Stimulated activated naive CD8-positive, alpha-beta T cell treated with anti-CD3 and anti-CD28 coated beads, Interleukin-15, Interleukin-2, amounts not matched to agents 100 ng/mL and 50 ng/mL, for 24 hours (primary cell): ENCODE measurements around the gene KPRP.

Experiments used
- H3K27ac Mint-ChIP-seq: one replicate; pipeline ENCODE4 v1.8.0; 2021; ENCODE audit warnings: mild to moderate bottlenecking, mixed read lengths
- H3K27me3 Mint-ChIP-seq: one replicate; pipeline ENCODE4 v1.8.0; 2021; ENCODE audit warnings: mixed read lengths
- H3K36me3 Mint-ChIP-seq: one replicate; pipeline ENCODE4 v1.8.0; 2021; ENCODE audit warnings: low read depth, mixed read lengths
- H3K4me1 Mint-ChIP-seq: one replicate; pipeline ENCODE4 v1.8.0; 2021; ENCODE audit warnings: low read depth, mixed read lengths
- H3K4me3 Mint-ChIP-seq: one replicate; pipeline ENCODE4 v1.8.0; 2021; ENCODE audit warnings: mild to moderate bottlenecking, mixed read lengths
- H3K9me3 Mint-ChIP-seq: one replicate; pipeline ENCODE4 v1.8.0; 2021; ENCODE audit warnings: mixed read lengths

The KPRP gene

GRCh38 chr1:152759453-152760173 is 1.8 kb downstream of the KPRP start:
- Mint-ChIP-seq H3K9me3 (no peaks in the 10 kb centered on the region), H3K4me3 (no peak overlapping the region), H3K27me3 (peaks cover 14% of the 10 kb centered on the region), H3K4me1 (no peaks in the 10 kb centered on the region), H3K36me3 (no peaks in the 10 kb centered on the region), H3K27ac (no peak overlapping the region)

- no peaks in the 10 kb centered on the region for H3K4me1 Mint-ChIP-seq
- H3K4me3 Mint-ChIP-seq = no peak overlapping the region
- no peaks in the 10 kb centered on the region for H3K9me3 Mint-ChIP-seq
- H3K27me3 Mint-ChIP-seq = peaks cover 11% of the 10 kb centered on the region
- H3K36me3 Mint-ChIP-seq = no peaks in the 10 kb centered on the region
- no peak overlapping the region for H3K27ac Mint-ChIP-seq
Measured at GRCh38 chr1:152760551-152761190, 2.8 kb downstream of the KPRP start.

GRCh38 chr1:152761609-152762213 is 3.9 kb downstream of the KPRP start:
- no peaks in the 10 kb centered on the region for H3K9me3 Mint-ChIP-seq
- no peaks in the 10 kb centered on the region for H3K36me3 Mint-ChIP-seq
- peaks cover 7% of the 10 kb centered on the region for H3K27me3 Mint-ChIP-seq
- no peaks in the 10 kb centered on the region for H3K4me1 Mint-ChIP-seq
- H3K4me3 Mint-ChIP-seq = no peak overlapping the region
- no peak overlapping the region for H3K27ac Mint-ChIP-seq

DNA sequence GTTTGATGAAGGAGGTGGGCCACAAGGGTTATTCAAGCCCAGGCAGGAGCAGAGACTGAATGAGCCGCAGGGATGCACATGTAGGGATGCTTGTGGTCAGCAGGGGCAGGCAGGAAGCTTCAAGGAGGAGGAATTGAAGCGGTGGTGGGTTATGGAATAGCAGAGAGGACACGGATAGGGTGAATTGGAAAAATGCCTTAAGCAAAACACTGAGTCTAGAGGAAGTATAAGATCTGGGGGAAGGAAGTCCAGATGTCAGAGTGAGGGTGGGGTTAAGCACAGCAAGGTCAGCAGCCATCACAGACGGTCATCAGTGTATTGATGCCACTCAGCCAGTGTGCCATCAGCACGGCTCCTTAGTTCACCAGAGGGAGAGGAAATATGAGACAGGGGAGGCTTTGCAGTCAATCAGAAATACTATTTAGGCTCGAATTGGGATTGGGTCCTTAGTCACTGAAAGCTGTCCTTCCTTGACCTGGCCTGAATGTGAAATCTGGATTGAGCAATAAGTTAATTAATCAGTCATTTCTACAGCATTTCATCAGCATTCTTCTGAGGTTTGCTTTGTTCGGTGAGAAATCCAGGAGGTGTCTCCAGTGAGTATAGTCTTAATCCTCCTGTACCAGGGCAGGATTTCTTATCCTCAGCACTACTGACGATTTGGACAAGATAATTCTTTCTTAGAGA is 11.2 kb downstream of the KPRP start:
- H3K27me3 Mint-ChIP-seq = peaks cover 22% of the 10 kb centered on the region
- no peak overlapping the region for H3K4me3 Mint-ChIP-seq
- H3K9me3 Mint-ChIP-seq = peaks cover 7% of the 10 kb centered on the region
- no peaks in the 10 kb centered on the region for H3K4me1 Mint-ChIP-seq
- no peak overlapping the region for H3K27ac Mint-ChIP-seq
- no peaks in the 10 kb centered on the region for H3K36me3 Mint-ChIP-seq

DNA sequence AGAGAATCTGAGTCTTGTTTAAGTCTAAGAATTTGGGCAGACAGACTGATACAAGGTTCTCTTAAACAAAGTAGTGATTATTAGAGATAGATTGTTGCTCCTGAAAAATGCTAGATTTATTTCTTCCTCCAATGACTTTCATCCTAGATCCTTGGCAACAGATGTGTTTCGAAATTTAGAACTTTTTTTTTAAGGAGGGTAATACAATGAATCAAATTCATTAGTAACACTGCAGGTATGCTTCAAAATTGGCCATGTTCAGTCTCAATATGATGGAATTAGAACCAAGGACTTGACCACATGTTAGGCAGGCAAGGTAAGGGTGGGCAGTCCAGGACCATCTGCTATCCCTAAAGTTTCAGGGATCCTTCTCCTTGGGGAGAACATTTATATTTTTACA is 12.6 kb downstream of the KPRP start:
- H3K4me3 Mint-ChIP-seq = no peak overlapping the region

GRCh38 chr1:152774875-152775274 is 17.1 kb downstream of the KPRP start, which contains the start of gene LCE1F:
Gene LCE1F (plus strand): TSS chr1:152775140. CDS start chr1:152776372, 1,232 bp downstream.
- Mint-ChIP-seq H3K4me1 (no peaks in the 10 kb centered on the region), H3K27ac (no peak within 1 kb of the TSS), H3K9me3 (peaks cover 7% of the 10 kb centered on the region), H3K36me3 (no peaks in the 10 kb centered on the region), H3K4me3 (no peak within 1 kb of the TSS), H3K27me3 (peaks cover 30% of the 10 kb centered on the region)

More for the DNA sequence above, 12.6 kb downstream of the KPRP start:
- Mint-ChIP-seq H3K27ac (no peak overlapping the region), H3K36me3 (no peaks in the 10 kb centered on the region), H3K4me1 (no peaks in the 10 kb centered on the region), H3K27me3 (peaks cover 27% of the 10 kb centered on the region), H3K9me3 (peaks cover 7% of the 10 kb centered on the region)

- Mint-ChIP-seq H3K4me1 (no peaks in the 10 kb centered on the region), H3K27me3 (peaks cover 30% of the 10 kb centered on the region), H3K36me3 (no peaks in the 10 kb centered on the region), H3K4me3 (no peak overlapping the region), H3K27ac (no peak overlapping the region), H3K9me3 (peaks cover 7% of the 10 kb centered on the region)
Measured at GRCh38 chr1:152776361-152776760, 18.5 kb downstream of the KPRP start.

- Mint-ChIP-seq H3K36me3 (no peaks in the 10 kb centered on the region), H3K27me3 (peaks cover 26% of the 10 kb centered on the region), H3K9me3 (peaks cover 3% of the 10 kb centered on the region), H3K4me1 (no peaks in the 10 kb centered on the region), H3K4me3 (no peak overlapping the region), H3K27ac (no peak overlapping the region)
Measured at GRCh38 chr1:152777510-152778137, 19.8 kb downstream of the KPRP start.

DNA sequence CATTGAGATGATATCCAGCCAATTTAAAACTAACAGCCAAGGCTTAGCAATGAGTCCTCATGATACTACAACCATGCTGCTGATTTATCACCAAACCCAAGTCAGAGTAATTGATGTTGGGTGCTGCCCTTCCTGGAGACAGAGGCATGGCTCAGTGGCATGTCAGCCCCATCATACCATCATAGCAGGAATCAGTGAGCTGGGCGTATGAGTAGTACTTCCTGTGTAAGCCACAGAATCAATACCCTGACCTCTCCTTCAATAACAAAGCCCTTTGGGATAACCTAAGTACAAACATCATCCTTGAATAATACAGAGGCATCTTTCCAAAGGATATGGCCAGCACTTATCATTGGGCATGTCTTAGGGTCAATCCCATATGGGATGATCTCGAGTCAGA is 25.3 kb downstream of the KPRP start:
- Mint-ChIP-seq H3K9me3 (no peaks in the 10 kb centered on the region), H3K36me3 (no peaks in the 10 kb centered on the region)

GRCh38 chr1:152786077-152786476 is 28.3 kb downstream of the KPRP start, which contains the start of gene LCE1E:
Gene LCE1E (plus strand): TSS chr1:152786257. CDS start chr1:152787300, 1,043 bp downstream.
- H3K9me3 Mint-ChIP-seq = no peaks in the 10 kb centered on the region
- H3K4me3 Mint-ChIP-seq = no peak within 1 kb of the TSS
- no peaks in the 10 kb centered on the region for H3K36me3 Mint-ChIP-seq
- no peak within 1 kb of the TSS for H3K27ac Mint-ChIP-seq
- peaks cover 50% of the 10 kb centered on the region for H3K27me3 Mint-ChIP-seq
- H3K4me1 Mint-ChIP-seq = no peaks in the 10 kb centered on the region

More for the DNA sequence above, 25.3 kb downstream of the KPRP start:
- Mint-ChIP-seq H3K4me1 (no peaks in the 10 kb centered on the region), H3K27me3 (peaks cover 45% of the 10 kb centered on the region), H3K4me3 (no peak overlapping the region), H3K27ac (no peak overlapping the region)

DNA sequence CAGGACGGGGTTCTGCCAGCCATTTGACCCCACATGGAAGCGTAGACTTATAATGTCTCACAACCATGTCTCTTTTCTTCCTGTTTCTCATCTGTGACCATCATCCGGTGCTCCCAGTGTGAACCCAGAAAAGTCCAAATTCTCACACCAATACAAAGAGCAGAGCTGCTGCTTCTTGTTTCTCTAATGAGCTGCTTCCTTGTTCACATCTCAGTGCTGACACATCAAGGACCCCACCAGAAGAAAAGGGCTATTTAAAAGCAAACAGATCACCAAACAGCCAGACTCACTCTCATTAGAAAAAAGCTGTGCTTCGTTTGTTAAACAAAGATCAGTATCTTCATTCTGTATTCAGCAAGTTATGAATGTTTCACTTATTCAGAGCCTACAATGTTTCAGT is 37.9 kb downstream of the KPRP start:
- no peaks in the 10 kb centered on the region for H3K4me1 Mint-ChIP-seq
- H3K4me3 Mint-ChIP-seq = no peak overlapping the region
- no peaks in the 10 kb centered on the region for H3K9me3 Mint-ChIP-seq
- no peaks in the 10 kb centered on the region for H3K36me3 Mint-ChIP-seq
- H3K27me3 Mint-ChIP-seq = peaks cover 12% of the 10 kb centered on the region
- no peak overlapping the region for H3K27ac Mint-ChIP-seq

- H3K4me1 Mint-ChIP-seq = no peaks in the 10 kb centered on the region
- H3K4me3 Mint-ChIP-seq = no peak within 1 kb of the TSS
- no peak within 1 kb of the TSS for H3K27ac Mint-ChIP-seq
- H3K36me3 Mint-ChIP-seq = no peaks in the 10 kb centered on the region
- peaks cover 18% of the 10 kb centered on the region for H3K27me3 Mint-ChIP-seq
- no peaks in the 10 kb centered on the region for H3K9me3 Mint-ChIP-seq
Measured at GRCh38 chr1:152796421-152796820, 38.6 kb downstream of the KPRP start, which contains the start of gene LCE1D. Gene LCE1D (plus strand): TSS chr1:152796721. CDS start chr1:152797795, 1,074 bp downstream.

DNA sequence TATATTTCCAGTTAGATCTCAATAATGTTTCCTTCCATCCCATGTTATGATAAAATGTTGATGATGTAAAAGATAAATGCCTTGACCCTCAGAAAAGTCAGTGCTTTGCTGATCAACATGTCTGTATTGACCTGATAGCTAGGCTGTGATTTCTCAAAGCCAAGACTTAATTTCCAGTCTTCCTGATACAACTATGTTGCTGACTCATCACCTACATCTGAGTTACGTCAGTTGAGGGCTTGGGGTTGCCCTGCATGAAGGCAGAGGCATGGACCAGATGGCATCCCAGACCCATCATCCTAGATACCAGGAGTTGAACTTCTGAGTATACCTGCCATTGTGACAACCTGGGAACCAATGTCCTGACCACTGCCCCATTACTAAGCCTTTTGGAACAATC is 43.5 kb downstream of the KPRP start:
- Mint-ChIP-seq H3K27ac (no peak overlapping the region), H3K4me1 (no peaks in the 10 kb centered on the region), H3K36me3 (no peaks in the 10 kb centered on the region), H3K4me3 (no peak overlapping the region), H3K27me3 (peaks cover 38% of the 10 kb centered on the region), H3K9me3 (no peaks in the 10 kb centered on the region)

GRCh38 chr1:152806576-152806975 is 48.8 kb downstream of the KPRP start, which contains the start of gene LCE1C:
Gene LCE1C (minus strand): TSS chr1:152806651. CDS start chr1:152805478, 1,173 bp downstream.
- H3K9me3 Mint-ChIP-seq = peaks cover 8% of the 10 kb centered on the region
- H3K4me1 Mint-ChIP-seq = no peaks in the 10 kb centered on the region
- H3K27me3 Mint-ChIP-seq = peaks cover 25% of the 10 kb centered on the region
- H3K36me3 Mint-ChIP-seq = no peaks in the 10 kb centered on the region
- H3K4me3 Mint-ChIP-seq = no peak within 1 kb of the TSS
- H3K27ac Mint-ChIP-seq = no peak within 1 kb of the TSS
